Measurements from ENCODE around the gene TUT7. TPM values are rescaled to one million over a fixed set of nuclear protein-coding genes. Genes with fewer than 3 reads are reported as not detected.
"Not testable (repeated sequence)": the region's sequence is repeated elsewhere in the genome, so short reads cannot be mapped to it uniquely, and the experiment has no call there.

Gene TUT7, protein sequence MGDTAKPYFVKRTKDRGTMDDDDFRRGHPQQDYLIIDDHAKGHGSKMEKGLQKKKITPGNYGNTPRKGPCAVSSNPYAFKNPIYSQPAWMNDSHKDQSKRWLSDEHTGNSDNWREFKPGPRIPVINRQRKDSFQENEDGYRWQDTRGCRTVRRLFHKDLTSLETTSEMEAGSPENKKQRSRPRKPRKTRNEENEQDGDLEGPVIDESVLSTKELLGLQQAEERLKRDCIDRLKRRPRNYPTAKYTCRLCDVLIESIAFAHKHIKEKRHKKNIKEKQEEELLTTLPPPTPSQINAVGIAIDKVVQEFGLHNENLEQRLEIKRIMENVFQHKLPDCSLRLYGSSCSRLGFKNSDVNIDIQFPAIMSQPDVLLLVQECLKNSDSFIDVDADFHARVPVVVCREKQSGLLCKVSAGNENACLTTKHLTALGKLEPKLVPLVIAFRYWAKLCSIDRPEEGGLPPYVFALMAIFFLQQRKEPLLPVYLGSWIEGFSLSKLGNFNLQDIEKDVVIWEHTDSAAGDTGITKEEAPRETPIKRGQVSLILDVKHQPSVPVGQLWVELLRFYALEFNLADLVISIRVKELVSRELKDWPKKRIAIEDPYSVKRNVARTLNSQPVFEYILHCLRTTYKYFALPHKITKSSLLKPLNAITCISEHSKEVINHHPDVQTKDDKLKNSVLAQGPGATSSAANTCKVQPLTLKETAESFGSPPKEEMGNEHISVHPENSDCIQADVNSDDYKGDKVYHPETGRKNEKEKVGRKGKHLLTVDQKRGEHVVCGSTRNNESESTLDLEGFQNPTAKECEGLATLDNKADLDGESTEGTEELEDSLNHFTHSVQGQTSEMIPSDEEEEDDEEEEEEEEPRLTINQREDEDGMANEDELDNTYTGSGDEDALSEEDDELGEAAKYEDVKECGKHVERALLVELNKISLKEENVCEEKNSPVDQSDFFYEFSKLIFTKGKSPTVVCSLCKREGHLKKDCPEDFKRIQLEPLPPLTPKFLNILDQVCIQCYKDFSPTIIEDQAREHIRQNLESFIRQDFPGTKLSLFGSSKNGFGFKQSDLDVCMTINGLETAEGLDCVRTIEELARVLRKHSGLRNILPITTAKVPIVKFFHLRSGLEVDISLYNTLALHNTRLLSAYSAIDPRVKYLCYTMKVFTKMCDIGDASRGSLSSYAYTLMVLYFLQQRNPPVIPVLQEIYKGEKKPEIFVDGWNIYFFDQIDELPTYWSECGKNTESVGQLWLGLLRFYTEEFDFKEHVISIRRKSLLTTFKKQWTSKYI (N-terminal part only)
- 10 to 100 TPM; 16.0 to 33.0 (median 20.4) TPM for polyA plus RNA-seq (ENCODE audit: low read depth in 6 of 6)

- H3K4me1 Mint-ChIP-seq = peaks cover 25 to 55% (median 32%) of the 10 kb centered on the region in 3 donors
- peaks cover 0 to 6% of the 10 kb centered on the region in 2 donors for H3K36me3 Mint-ChIP-seq
- no peaks in the 10 kb centered on the region for H3K9me3 Mint-ChIP-seq
- H3K27me3 Mint-ChIP-seq = no peaks in the 10 kb centered on the region
- H3K4me3 Mint-ChIP-seq = peak within 1 kb of the TSS; percentile 94 to 98 (median 97)
- ATAC-seq (ENCODE audit: low read depth in 2 of 2) (peak; percentile 89 to 91), DNase-seq (peak; percentile 95)
- peak within 1 kb of the TSS; percentile 92 to 99 (median 96) for H3K27ac Mint-ChIP-seq
Measured at GRCh38 chr9:86354011-86354817, at the start of gene TUT7. Gene TUT7, minus strand, starts transcription at chr9:86354410. Its CDS starts 1,211 bp downstream, at chr9:86353199.

- Mint-ChIP-seq H3K27ac (no peak overlapping the region), H3K4me3 (no peak overlapping the region), H3K4me1 (peaks cover 0 to 5% (median 0%) of the 10 kb centered on the region in 3 donors)
Measured at GRCh38 chr9:86402591-86402990, 48.4 kb upstream of the TUT7 start.

GRCh38 chr9:86396412-86396811 lies 42.2 kb upstream of the TUT7 start:
- DNase-seq (no peak), ATAC-seq (ENCODE audit: low read depth in 2 of 2) (no peak)
- Mint-ChIP-seq H3K4me1 (no peaks in the 10 kb centered on the region), H3K4me3 (no peak overlapping the region), H3K27me3 (peaks cover 4 to 16% (median 6%) of the 10 kb centered on the region in 3 donors), H3K9me3 (peaks cover 0 to 20% (median 11%) of the 10 kb centered on the region in 7 donors), H3K27ac (peak overlapping the region in 1 of 6 donors; percentile 33), H3K36me3 (no peaks in the 10 kb centered on the region)

More at GRCh38 chr9:86402591-86402990, 48.4 kb upstream of the TUT7 start:
- DNase-seq (no peak), ATAC-seq (ENCODE audit: low read depth in 2 of 2) (no peak)
- Mint-ChIP-seq H3K36me3 (no peaks in the 10 kb centered on the region), H3K9me3 (no peaks in the 10 kb centered on the region), H3K27me3 (peaks cover 12 to 43% (median 15%) of the 10 kb centered on the region in 3 donors)

- H3K27ac Mint-ChIP-seq = not testable (repeated sequence)
Measured at GRCh38 chr9:86390184-86390583, 36.0 kb upstream of the TUT7 start.

DNA sequence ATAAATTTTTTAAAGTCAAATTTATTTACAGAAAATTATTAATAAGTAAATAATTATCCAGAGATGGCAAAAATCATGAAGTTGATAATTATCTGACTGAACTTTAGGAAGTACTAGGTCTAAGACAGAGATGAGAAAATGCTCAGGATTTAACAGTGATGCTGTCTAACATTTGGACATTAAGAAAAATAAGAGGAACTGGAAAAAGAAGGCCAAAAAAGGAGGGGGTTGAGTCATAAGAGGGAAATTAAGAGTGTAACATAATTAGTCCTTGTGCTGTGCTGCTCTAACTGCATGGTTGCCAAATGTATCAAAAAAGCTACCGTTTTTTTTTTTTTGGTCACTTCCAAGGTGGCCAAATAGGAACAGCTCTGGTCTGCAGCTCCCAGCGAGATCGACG lies 35.4 kb upstream of the TUT7 start:
- Mint-ChIP-seq H3K36me3 (peaks cover 0 to 5% of the 10 kb centered on the region in 2 donors), H3K27me3 (peaks cover 26 to 53% (median 49%) of the 10 kb centered on the region in 3 donors), H3K4me1 (no peaks in the 10 kb centered on the region), H3K9me3 (peaks cover 3 to 15% (median 11%) of the 10 kb centered on the region in 7 donors), H3K27ac (no peak overlapping the region), H3K4me3 (no peak overlapping the region)
- DNase-seq (no peak), ATAC-seq (ENCODE audit: low read depth in 2 of 2) (no peak)

More at GRCh38 chr9:86390184-86390583, 36.0 kb upstream of the TUT7 start:
- DNase-seq; ATAC-seq (ENCODE audit: low read depth in 2 of 2); H3K4me3 Mint-ChIP-seq; H3K4me1 Mint-ChIP-seq; H3K36me3 Mint-ChIP-seq: not testable (repeated sequence)
- H3K27me3 Mint-ChIP-seq = peaks cover 26 to 48% (median 47%) of the 10 kb centered on the region in 3 donors
- H3K9me3 Mint-ChIP-seq = peaks cover 5 to 15% (median 11%) of the 10 kb centered on the region in 7 donors

DNA sequence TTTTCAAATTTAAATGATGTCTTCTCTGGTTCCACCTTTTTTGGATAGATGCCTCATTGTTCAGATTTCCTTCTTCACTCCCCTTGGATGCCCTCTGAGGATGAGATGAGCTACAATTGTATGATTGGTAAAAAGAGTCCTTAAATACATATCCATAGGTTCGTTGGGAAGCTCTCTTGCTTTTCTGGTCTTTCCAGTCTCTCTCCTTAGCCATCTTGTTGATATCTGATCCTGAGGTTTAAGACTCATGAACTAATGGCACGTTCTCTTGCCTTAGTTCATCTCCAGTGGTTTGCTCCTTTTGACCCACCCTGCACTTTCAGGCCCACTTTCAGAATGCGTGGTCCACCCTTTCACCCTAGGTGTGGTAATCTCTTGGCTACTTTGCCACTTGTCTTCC lies 33.2 kb upstream of the TUT7 start:
- Mint-ChIP-seq H3K4me1 (no peaks in the 10 kb centered on the region), H3K36me3 (peaks cover 5% of the 10 kb centered on the region in 2 donors), H3K4me3 (no peak overlapping the region), H3K27ac (no peak overlapping the region), H3K27me3 (peaks cover 30 to 69% (median 56%) of the 10 kb centered on the region in 3 donors), H3K9me3 (peaks cover 2 to 20% (median 13%) of the 10 kb centered on the region in 7 donors)
- no peak for ATAC-seq (ENCODE audit: low read depth in 2 of 2)
- no peak for DNase-seq

DNA sequence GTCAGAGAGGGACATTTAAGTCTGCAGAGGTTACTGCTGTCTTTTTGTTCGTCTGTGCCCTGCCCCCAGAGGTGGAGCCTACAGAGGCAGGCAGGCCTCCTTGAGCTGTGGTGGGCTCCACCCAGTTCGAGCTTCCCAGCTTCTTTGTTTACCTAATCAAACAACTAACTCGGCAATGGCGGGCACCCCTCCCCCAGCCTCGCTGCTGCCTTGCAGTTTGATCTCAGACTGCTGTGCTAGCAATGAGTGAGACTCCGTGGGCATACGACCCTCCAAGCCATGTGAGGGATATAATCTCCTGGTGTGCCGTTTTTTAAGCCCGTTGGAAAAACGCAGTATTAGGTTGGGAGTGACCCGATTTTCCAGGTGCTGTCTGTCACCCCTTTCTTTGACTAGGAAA lies 28.8 kb upstream of the TUT7 start:
- H3K4me3 Mint-ChIP-seq; H3K27ac Mint-ChIP-seq; H3K36me3 Mint-ChIP-seq; DNase-seq; ATAC-seq (ENCODE audit: low read depth in 2 of 2); H3K4me1 Mint-ChIP-seq: not testable (repeated sequence)
- peaks cover 29 to 65% (median 53%) of the 10 kb centered on the region in 3 donors for H3K27me3 Mint-ChIP-seq
- H3K9me3 Mint-ChIP-seq = peaks cover 0 to 21% (median 12%) of the 10 kb centered on the region in 7 donors

- H3K9me3 Mint-ChIP-seq = peaks cover 0 to 28% (median 20%) of the 10 kb centered on the region in 7 donors
- no peak overlapping the region for H3K4me3 Mint-ChIP-seq
- DNase-seq (no peak), ATAC-seq (ENCODE audit: low read depth in 2 of 2) (no peak)
- no peaks in the 10 kb centered on the region for H3K4me1 Mint-ChIP-seq
- no peak overlapping the region for H3K27ac Mint-ChIP-seq
- peaks cover 34 to 50% (median 38%) of the 10 kb centered on the region in 3 donors for H3K27me3 Mint-ChIP-seq
- peaks cover 0 to 13% of the 10 kb centered on the region in 2 donors for H3K36me3 Mint-ChIP-seq
Measured at GRCh38 chr9:86376016-86376415, 21.8 kb upstream of the TUT7 start.

DNA sequence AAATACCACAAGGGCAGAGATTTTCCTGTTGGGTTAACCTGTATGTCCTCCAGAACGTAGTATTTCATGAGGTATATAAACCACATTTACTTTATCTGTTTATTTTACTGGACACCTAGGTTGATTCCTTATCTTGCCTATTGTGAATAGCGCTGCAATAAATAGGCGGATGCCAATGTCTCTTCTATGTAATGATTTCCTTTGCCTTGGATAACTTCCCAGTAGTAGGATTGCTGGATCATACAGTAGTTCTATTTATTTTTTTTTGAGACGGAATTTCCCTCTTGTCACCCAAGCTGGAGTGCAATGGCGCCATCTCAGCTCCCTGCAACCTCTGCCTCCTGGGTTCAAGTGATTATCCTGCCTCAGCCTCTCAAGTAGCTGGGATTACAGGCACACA lies 15.6 kb upstream of the TUT7 start:
- Mint-ChIP-seq H3K27ac (no peak overlapping the region), H3K9me3 (peaks cover 14 to 49% (median 34%) of the 10 kb centered on the region in 7 donors), H3K4me1 (no peaks in the 10 kb centered on the region), H3K36me3 (peaks cover 0 to 25% of the 10 kb centered on the region in 2 donors), H3K4me3 (no peak overlapping the region), H3K27me3 (peaks cover 28 to 63% (median 36%) of the 10 kb centered on the region in 3 donors)
- ATAC-seq (ENCODE audit: low read depth in 2 of 2) = no peak
- no peak for DNase-seq

DNA sequence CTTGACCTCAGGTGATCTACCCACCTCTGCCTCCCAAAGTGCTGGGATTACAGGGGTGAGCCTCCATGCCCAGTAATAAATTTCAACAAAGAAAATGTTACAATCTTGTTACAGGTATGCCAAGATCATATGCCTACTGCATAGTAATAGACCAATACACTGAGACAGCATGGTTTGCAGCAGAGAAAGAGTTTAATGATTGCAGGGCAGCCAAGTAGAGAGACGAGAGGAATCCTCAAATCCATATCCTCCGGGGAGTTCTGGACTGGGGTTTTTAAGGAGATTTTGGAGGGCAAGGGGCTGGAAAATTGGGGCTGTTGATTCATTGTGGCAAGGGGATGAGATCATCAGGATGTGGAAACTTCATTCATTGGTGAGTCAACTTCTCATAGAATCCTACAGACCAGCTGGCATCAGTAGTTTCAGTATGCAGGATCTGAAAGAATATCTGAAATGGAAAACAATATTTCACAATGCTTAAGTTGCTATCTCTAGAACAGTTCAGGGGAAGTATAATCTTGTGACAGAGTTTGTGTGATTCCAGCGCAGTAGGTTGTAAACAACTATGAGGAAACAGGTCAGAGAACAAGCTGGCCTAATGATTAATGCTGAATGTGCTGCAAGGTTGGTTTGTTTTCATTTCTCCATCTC lies 14.8 kb upstream of the TUT7 start:
- no peak overlapping the region for H3K27ac Mint-ChIP-seq
- peaks cover 0 to 25% of the 10 kb centered on the region in 2 donors for H3K36me3 Mint-ChIP-seq
- no peaks in the 10 kb centered on the region for H3K4me1 Mint-ChIP-seq
- H3K27me3 Mint-ChIP-seq = peaks cover 23 to 59% (median 28%) of the 10 kb centered on the region in 3 donors
- ATAC-seq (ENCODE audit: low read depth in 2 of 2) (no peak), DNase-seq (no peak)
- H3K4me3 Mint-ChIP-seq = peak overlapping the region in 1 of 8 donors; percentile 12
- H3K9me3 Mint-ChIP-seq = peaks cover 14 to 45% (median 34%) of the 10 kb centered on the region in 7 donors

GRCh38 chr9:86361176-86361575 lies 7.0 kb upstream of the TUT7 start:
- Mint-ChIP-seq H3K27ac (no peak overlapping the region), H3K4me1 (peaks cover 6 to 15% (median 7%) of the 10 kb centered on the region in 3 donors), H3K9me3 (peaks cover 1 to 6% (median 1%) of the 10 kb centered on the region in 7 donors), H3K27me3 (peaks cover 3 to 26% (median 4%) of the 10 kb centered on the region in 3 donors), H3K36me3 (no peaks in the 10 kb centered on the region), H3K4me3 (no peak overlapping the region)
- ATAC-seq (ENCODE audit: low read depth in 2 of 2) = no peak
- no peak for DNase-seq

All from naive B cell (primary cell).